Astrocyte (in vitro differentiated cells and primary cell): ENCODE results near the gene EEF1AKMT1. TPM values are rescaled to one million over a fixed set of nuclear protein-coding genes. Genes with fewer than 3 reads are reported as not detected.

Experiments
- DNase-seq: peaks from one replicate; pipeline ENCODE4 v3.0.0-alpha.2; 2010; ENCODE audit warnings: low read depth
- FAIRE-seq: peaks from 2 replicates; lab custom pipeline; 2011; peaks lifted over from hg19 to GRCh38; lab: Jason Lieb, UNC
- H2AFZ ChIP-seq: 2 replicates; pipeline ENCODE4 v1.6.0; 2012; ENCODE audit warnings: low read depth, low read length, inconsistent platforms
- H3K27ac ChIP-seq: 2 replicates; pipeline ENCODE4 v1.5.1; 2011; ENCODE audit warnings: low read depth, low read length, inconsistent platforms
- H3K27me3 ChIP-seq: 2 replicates; pipeline ENCODE4 v1.6.0; 2011; ENCODE audit warnings: low read length, inconsistent platforms; ENCODE audit not compliant: insufficient read depth
- H3K36me3 ChIP-seq: 2 replicates; pipeline ENCODE4 v1.5.1; 2011; ENCODE audit warnings: low read length, inconsistent platforms; ENCODE audit not compliant: insufficient read depth
- H3K4me1 ChIP-seq: 2 replicates; pipeline ENCODE4 v1.5.1; 2011; ENCODE audit warnings: low read length, inconsistent platforms; ENCODE audit not compliant: insufficient read depth
- H3K4me2 ChIP-seq: 2 replicates; pipeline ENCODE4 v1.6.0; 2012; ENCODE audit warnings: low read length, inconsistent platforms
- H3K4me3 ChIP-seq: 2 replicates; pipeline ENCODE4 v1.5.1; 2011; ENCODE audit warnings: low read depth, mild to moderate bottlenecking, low read length, inconsistent platforms; ENCODE audit not compliant: insufficient read depth
- H3K79me2 ChIP-seq: 2 replicates; pipeline ENCODE4 v1.6.0; 2012; ENCODE audit warnings: mild to moderate bottlenecking, low read length, inconsistent platforms; ENCODE audit not compliant: insufficient read depth
- H3K9ac ChIP-seq: 2 replicates; pipeline ENCODE4 v1.6.0; 2012; ENCODE audit warnings: mild to moderate bottlenecking, low read length, inconsistent platforms
- H3K9me3 ChIP-seq: 2 replicates; pipeline ENCODE4 v1.5.1; 2012; ENCODE audit warnings: low read depth, mild to moderate bottlenecking, low read length, inconsistent platforms; ENCODE audit not compliant: insufficient read depth
- H4K20me1 ChIP-seq: 2 replicates; pipeline ENCODE4 v1.6.0; 2012; ENCODE audit warnings: low read length, inconsistent platforms; ENCODE audit not compliant: insufficient read depth
- H3K27ac Mint-ChIP-seq: one replicate; pipeline ENCODE4 v1.8.0; 2021; ENCODE audit warnings: mild to moderate bottlenecking, mixed read lengths; ENCODE audit not compliant: unreplicated experiment
- H3K27me3 Mint-ChIP-seq: one replicate; pipeline ENCODE4 v1.8.0; 2021; ENCODE audit warnings: low read depth, mixed read lengths; ENCODE audit not compliant: unreplicated experiment
- H3K36me3 Mint-ChIP-seq: one replicate; pipeline ENCODE4 v1.8.0; 2021; ENCODE audit warnings: low read depth, mixed read lengths; ENCODE audit not compliant: unreplicated experiment
- H3K4me1 Mint-ChIP-seq: one replicate; pipeline ENCODE4 v1.8.0; 2021; ENCODE audit warnings: low read depth, mixed read lengths; ENCODE audit not compliant: unreplicated experiment
- H3K4me3 Mint-ChIP-seq: one replicate; pipeline ENCODE4 v1.8.0; 2021; ENCODE audit warnings: mild to moderate bottlenecking, moderate library complexity, mixed read lengths; ENCODE audit not compliant: unreplicated experiment
- H3K9me3 Mint-ChIP-seq: one replicate; pipeline ENCODE4 v1.8.0; 2021; ENCODE audit warnings: mild to moderate bottlenecking, mixed read lengths; ENCODE audit not compliant: unreplicated experiment
- CTCF ChIP-seq: IDR thresholded peaks from 2 replicates; pipeline ENCODE4 v1.5.1; 2011; ENCODE audit warnings: low read depth, mild to moderate bottlenecking, inconsistent platforms, low read length, moderate library complexity; ENCODE audit not compliant: insufficient read depth
- EZH2 ChIP-seq: IDR thresholded peaks from 2 replicates; pipeline ENCODE4 v1.6.1; 2012; ENCODE audit warnings: mild to moderate bottlenecking, low read length, inconsistent platforms; ENCODE audit not compliant: insufficient read depth
- total RNA-seq: library from RNA; stranded (reverse); gene quantifications from 2 replicates; pipeline ENCODE4 v1.2.1, GENCODE V29; 2021

Gene EEF1AKMT1
- total RNA-seq, 1 donor from 2014 or later, result 6.7 TPM

- FAIRE-seq (peak; percentile 59), DNase-seq (no peak)
- Mint-ChIP-seq H3K27me3 (peaks cover 7% of the 10 kb centered on the region), H3K9me3 (no peaks in the 10 kb centered on the region), H3K36me3 (no peaks in the 10 kb centered on the region), H3K4me1 (peaks cover 20% of the 10 kb centered on the region), H3K4me3 (no peak overlapping the region), H3K27ac (no peak overlapping the region)
- Histone ChIP-seq H2AFZ (no peak overlapping the region), H3K79me2 (no peaks in the 10 kb centered on the region), H3K4me3 (no peak overlapping the region), H3K9ac (no peak overlapping the region), H3K4me1 (peaks cover 25% of the 10 kb centered on the region), H3K27me3 (no peaks in the 10 kb centered on the region), H3K36me3 (no peaks in the 10 kb centered on the region), H3K4me2 (peak overlapping the region; percentile 28), H3K27ac (no peak overlapping the region), H4K20me1 (no peaks in the 10 kb centered on the region), H3K9me3 (no peaks in the 10 kb centered on the region)
- TF ChIP-seq EZH2 (no peak), CTCF (no peak)
Measured at GRCh38 chr13:20709369-20709768, 64.4 kb downstream of the EEF1AKMT1 start.

GRCh38 chr13:20708216-20708615 lies 65.5 kb downstream of the EEF1AKMT1 start:
- no peak overlapping the region for H3K27ac Mint-ChIP-seq
- Histone ChIP-seq H3K27ac (no peak overlapping the region), H3K9ac (no peak overlapping the region), H2AFZ (no peak overlapping the region), H3K9me3 (no peaks in the 10 kb centered on the region), H4K20me1 (no peaks in the 10 kb centered on the region), H3K79me2 (no peaks in the 10 kb centered on the region), H3K27me3 (no peaks in the 10 kb centered on the region), H3K4me3 (no peak overlapping the region), H3K4me1 (peaks cover 17% of the 10 kb centered on the region), H3K4me2 (no peak overlapping the region), H3K36me3 (no peaks in the 10 kb centered on the region)
- H3K36me3 Mint-ChIP-seq, result no peaks in the 10 kb centered on the region
- no peak for DNase-seq
- peaks cover 10% of the 10 kb centered on the region for H3K4me1 Mint-ChIP-seq
- TF ChIP-seq EZH2, result no peak
- TF ChIP-seq CTCF, result no peak
- no peak overlapping the region for H3K4me3 Mint-ChIP-seq
- H3K27me3 Mint-ChIP-seq, result peaks cover 7% of the 10 kb centered on the region
- no peaks in the 10 kb centered on the region for H3K9me3 Mint-ChIP-seq
- no peak for FAIRE-seq

DNA sequence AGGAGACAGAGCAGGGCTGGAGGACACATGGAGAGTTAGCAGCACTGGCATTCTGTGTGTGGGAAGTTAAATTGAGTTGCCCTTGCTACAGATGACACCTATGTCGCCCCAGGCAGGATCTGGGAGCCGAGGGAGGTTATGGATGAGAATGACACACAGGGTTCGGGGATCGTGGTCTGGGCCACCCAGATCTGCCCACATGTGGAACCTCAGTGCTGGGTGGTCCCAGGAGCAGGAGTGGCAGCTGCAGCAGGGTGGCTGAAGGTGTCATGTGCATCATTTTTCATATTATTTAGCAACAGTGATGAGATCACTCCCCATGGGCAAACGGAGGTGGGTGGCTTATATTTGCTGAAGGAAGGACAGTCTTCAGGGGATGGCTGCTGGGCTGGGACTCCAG lies 67.1 kb downstream of the EEF1AKMT1 start:
- H3K4me1 Mint-ChIP-seq, result peaks cover 10% of the 10 kb centered on the region

More for the DNA sequence above, 67.1 kb downstream of the EEF1AKMT1 start:
- FAIRE-seq (no peak), DNase-seq (no peak)
- H2AFZ ChIP-seq, result no peak overlapping the region
- H3K4me2 ChIP-seq, result no peak overlapping the region
- H4K20me1 ChIP-seq, result no peaks in the 10 kb centered on the region
- peaks cover 11% of the 10 kb centered on the region for H3K27me3 ChIP-seq
- no peaks in the 10 kb centered on the region for H3K9me3 ChIP-seq
- no peak overlapping the region for H3K4me3 ChIP-seq
- Mint-ChIP-seq H3K4me3 (no peak overlapping the region), H3K36me3 (no peaks in the 10 kb centered on the region), H3K27me3 (peaks cover 14% of the 10 kb centered on the region), H3K27ac (no peak overlapping the region), H3K9me3 (no peaks in the 10 kb centered on the region)
- no peaks in the 10 kb centered on the region for H3K79me2 ChIP-seq
- peaks cover 19% of the 10 kb centered on the region for H3K4me1 ChIP-seq
- H3K9ac ChIP-seq, result no peak overlapping the region
- no peaks in the 10 kb centered on the region for H3K36me3 ChIP-seq
- TF ChIP-seq CTCF (no peak), EZH2 (no peak)
- no peak overlapping the region for H3K27ac ChIP-seq
